ENCODE measurements around the gene TJP1. TPM values are rescaled to one million over a fixed set of nuclear protein-coding genes. Genes with fewer than 3 reads are reported as not detected.

Gene TJP1
- total and polyA plus RNA-seq, 2 of the 8 experiments (the other 6 are each of a cell fraction or from before 2014, with no cell fraction given) = 46.3 to 138 TPM

DNA sequence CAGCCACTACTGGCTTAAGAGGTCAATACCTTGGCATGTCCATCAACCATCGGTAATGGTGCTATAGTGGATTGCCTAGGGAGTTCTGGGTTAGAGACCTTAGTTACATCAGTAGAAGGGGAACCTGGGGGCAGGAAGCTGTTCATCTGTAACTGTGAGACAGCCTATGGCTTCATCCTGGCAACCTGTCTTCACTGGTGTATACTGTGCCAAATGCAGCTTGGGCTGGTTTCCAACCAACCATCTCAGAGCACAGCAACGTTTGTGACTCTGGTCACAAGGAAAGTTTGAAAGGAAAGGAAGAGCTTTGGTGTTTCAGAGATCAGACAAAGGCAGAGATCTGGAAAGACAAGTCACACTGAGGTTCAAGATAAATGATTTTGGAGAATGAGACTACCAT lies 93.8 kb downstream of the TJP1 start (continued):
- TF ChIP-seq SIRT6 (IDR thresholded peaks at IDR 0.05; ENCODE audit: low read length) (no peak), YY1 (IDR thresholded peaks at IDR 0.05; ENCODE audit: low read depth, low read length) (no peak)
- TF ChIP-seq, protein P1, sequence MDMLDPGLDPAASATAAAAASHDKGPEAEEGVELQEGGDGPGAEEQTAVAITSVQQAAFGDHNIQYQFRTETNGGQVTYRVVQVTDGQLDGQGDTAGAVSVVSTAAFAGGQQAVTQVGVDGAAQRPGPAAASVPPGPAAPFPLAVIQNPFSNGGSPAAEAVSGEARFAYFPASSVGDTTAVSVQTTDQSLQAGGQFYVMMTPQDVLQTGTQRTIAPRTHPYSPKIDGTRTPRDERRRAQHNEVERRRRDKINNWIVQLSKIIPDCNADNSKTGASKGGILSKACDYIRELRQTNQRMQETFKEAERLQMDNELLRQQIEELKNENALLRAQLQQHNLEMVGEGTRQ (IDR thresholded peaks at IDR 0.05; ENCODE audit: low read length) = no peak
